HG03432 (cell line): Measurements from ENCODE around the gene OBSCN.

Source experiments
- ATAC-seq: cut with Tn5 transposase; IDR thresholded peaks from one replicate; pipeline ENCODE4 v1.9.1; 2021; ENCODE audit warnings: mild to moderate bottlenecking, moderate library complexity; ENCODE audit not compliant: unreplicated experiment

Gene OBSCN

DNA sequence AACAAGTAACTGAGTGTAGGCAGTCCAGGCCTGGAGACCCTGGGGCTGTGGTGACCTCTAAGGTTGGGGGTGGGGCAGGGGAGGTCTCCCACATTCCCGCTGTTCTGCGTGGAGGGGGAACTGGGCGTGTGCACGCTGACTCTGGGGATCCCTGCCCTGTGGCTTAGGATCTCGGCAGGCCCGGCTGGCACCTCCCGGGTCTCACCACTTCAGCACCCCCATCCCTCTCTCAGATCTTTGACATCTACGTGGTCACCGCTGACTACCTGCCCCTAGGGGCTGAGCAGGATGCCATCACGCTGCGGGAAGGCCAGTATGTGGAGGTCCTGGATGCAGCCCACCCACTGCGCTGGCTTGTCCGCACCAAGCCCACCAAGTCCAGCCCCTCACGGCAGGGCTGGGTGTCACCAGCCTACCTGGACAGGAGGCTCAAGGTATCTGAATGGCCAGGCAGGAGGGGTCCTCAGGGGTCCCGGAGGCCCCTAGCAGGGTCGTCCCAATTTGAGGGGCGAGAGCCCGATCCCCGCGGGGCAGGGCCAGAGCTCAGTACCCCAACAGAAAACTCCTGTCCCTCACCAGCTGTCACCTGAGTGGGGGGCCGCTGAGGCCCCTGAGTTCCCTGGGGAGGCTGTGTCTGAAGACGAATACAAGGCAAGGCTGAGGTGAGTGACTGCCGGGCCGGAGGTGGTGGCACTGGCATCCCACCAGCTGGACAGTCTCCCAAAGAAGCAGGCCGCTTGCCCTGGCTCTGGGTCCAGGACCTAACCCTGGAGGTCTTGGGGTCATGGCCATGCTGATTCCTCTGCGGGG, 130.1 kb downstream of the OBSCN start:
- no peak for ATAC-seq

DNA sequence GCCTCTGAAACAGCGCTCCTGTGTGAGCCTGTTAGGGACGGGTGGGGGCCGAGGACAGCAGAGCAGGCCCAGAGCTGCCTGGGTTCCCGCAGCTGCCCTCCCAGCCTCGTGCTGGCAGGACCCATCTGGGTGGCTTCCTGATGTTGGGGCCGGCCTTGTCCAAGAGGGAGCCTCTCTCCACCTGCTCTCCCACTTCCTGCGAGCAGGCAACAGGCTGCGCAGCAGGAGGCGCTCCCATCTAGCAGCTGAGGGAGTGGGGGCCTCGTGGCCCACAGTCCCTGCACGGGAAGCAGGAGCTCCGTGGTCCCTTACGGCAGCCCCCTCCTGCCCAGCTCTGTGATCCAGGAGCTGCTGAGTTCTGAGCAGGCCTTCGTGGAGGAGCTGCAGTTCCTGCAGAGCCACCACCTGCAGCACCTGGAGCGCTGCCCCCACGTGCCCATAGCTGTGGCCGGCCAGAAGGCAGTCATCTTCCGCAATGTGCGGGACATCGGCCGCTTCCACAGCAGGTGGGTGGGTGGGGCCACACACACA, 130.7 kb downstream of the OBSCN start:
- no peak for ATAC-seq

DNA sequence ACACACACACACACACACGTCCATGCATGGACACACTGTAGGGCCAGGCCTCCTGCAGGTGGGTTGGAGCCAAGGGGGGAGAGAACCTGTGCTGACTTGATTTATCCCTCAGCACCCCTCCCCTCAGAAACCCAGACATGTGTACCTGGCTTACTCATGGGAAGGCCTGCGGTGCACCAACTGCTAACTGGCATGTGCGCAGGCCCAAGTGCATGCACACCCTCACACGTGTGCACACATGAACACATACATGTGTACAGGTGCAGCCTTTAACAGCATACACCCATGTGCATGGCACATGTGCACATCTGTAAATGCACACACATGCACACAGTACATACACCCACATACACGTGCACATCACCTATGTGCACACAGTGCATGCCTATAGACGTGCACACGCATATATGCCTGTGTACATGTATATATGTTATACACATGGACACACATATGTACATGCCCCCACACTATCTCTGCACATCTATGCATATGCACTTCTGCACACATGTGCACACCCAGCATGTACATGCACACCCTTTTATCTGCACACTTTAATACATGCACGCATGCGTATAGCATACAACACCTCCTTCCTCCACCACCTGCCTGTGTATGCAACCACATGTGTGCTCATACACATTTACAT, 131.3 kb downstream of the OBSCN start:
- ATAC-seq = no peak

DNA sequence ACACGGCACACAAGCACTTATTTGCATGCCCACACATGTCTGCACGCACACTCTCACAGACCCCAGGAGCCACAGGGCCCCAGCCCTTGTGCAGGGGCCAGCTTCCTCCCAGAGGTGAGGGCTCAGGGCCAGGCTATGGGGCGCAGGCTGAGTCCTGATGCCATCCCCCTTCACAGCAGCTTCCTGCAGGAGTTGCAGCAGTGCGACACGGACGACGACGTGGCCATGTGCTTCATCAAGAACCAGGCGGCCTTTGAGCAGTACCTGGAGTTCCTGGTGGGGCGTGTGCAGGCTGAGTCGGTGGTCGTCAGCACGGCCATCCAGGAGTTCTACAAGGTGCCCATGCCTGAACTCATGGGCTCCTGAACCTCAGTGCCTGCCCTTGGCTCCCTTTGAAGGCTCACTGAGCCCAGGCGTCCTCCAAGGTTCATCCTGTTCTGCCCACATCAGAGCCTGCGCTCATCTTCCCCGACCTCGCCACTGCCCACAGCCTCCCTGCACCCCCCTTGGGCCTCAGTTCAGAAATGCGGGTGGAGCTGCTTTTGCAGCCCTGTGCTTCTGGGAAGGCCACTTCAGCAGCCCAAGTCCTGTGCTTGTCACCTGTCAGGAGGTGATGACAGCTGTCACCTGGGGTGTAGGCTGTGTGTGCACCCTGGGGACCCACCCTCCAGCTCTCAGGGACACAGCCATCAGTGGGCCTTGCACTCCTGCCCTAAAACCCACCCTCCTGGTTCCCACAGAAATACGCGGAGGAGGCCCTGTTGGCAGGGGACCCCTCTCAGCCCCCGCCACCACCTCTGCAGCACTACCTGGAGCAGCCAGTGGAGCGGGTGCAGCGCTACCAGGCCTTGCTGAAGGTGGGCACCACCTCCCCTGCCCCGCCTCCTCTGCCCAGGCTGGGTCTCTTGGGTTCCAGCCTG, 132.2 kb downstream of the OBSCN start:
- no peak for ATAC-seq

DNA sequence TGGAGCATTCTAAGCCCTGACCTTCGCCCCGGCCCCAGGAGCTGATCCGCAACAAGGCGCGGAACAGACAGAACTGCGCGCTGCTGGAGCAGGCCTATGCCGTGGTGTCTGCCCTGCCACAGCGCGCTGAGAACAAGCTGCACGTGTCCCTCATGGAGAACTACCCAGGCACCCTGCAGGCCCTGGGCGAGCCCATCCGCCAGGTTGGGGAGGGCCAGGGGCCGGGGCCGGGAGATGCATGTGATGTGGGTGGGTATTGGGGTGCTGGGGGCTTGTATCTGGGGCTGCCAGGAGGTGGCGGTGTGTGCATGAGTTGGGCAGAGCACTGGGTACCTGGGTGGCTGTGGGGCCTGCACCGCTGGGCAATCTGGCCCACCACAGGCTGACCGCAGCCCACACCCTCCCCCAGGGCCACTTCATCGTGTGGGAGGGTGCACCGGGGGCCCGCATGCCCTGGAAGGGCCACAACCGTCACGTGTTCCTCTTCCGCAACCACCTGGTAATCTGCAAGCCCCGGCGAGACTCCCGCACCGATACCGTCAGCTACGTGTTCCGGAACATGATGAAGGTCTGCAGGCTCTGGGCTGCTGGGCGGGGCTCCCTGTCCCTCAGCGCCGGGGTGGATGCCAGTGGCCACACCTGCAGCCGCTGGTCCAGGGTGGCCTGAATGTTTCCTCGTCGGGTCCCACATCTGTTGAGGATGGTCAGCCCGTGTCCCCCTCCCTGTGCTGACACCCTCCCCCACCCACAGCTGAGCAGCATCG, 133.0 kb downstream of the OBSCN start:
- no peak for ATAC-seq

DNA sequence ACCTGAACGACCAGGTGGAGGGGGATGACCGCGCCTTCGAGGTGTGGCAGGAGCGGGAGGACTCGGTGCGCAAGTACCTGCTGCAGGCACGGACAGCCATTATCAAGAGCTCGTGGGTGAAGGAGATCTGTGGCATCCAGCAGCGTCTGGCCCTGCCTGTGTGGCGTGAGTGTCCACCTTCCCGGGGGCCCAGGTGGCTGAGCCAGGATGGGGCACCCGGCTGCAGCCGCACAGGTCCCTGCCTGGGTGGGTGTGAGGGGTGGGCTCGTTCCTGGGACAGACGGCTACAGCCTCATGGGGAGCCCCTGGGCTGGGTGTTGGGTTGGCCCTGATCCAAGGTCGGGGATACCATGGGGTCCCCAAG, 133.6 kb downstream of the OBSCN start:
- ATAC-seq = no peak

DNA sequence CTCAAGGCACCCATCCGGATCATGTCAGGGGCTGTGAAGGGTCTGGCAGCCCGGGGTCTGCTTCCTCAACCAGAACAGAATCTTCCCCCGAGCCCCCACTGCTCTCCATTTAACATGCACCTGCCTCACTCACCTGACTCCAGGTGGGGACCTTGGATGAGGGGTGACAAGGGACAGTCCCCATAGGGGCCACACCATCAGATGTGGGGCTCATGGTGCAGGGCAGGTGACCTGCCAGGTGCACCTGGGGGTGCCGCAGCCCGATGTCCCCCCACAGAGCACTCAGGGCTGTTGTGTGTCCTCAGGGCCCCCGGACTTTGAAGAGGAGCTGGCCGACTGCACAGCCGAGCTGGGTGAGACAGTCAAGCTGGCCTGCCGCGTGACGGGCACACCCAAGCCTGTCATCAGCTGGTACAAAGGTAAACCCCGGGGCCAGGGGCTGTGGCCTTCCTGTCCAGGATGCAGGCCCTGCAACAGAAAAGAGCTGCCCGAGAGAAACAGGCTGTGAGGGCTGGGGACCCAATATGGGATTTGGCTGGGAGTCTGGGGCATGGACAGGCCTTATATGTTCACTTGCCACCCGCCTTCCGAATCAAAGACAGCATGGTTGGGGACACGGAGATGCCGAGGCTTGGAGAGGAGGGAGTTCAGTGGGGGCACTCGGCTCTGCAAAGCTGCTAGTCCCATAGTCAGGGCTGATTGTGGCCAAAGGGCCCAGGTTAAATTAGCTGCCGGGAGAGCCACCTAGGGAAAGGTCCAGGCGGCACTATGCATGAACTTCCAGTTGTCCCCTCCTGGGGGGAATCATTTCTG, 134.2 kb downstream of the OBSCN start:
- ATAC-seq = no peak

DNA sequence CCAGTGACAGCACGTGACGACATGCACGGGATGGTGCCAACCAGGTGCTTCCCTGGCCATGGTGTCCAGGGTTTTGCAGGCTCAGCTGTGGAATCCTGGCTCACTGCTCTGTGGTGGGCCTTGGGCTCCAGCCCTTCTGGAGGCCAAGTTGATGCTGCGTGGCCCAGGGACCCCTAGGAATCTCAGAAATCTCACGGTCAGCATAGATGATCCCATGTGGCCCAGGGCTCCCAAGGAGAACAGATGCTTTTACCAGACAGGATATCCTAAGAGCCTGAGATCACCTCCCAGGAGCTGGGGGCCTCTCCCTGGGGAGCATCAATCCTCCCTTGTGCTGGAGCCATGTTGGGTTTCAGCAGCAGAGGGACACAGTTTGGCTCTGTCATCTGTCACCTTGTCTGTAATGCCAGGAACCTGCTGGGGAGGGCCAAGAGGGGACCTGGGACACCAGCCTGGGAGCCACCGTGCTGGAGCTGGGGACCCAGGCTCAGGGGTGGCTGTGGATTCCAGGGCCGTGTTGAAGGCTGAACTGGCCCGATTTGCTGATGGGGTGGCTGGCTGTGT, 134.9 kb downstream of the OBSCN start:
- no peak for ATAC-seq

DNA sequence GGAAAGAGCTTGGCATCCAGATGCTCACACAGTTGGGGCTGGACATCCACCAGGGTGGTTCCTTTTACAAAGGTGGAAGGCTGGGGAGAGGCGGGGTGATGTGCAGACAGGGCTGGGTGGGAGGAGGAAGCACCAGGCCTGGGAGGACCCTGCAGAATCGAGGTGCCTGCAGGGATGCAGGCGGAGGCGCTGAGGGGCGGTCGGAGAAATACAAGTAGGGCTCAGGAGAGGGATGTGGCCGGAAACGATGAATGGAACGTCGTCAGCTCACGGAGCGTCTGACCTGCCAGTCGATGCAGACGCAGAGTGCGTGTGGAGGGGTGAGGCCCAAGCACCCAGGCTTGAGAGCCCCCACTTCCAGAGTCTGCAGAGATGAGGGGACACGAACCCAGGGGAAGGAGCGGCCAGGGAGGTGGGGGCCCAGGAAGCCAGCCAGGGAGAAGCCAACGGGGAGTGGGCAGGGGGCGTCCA, 135.4 kb downstream of the OBSCN start:
- no peak for ATAC-seq

DNA sequence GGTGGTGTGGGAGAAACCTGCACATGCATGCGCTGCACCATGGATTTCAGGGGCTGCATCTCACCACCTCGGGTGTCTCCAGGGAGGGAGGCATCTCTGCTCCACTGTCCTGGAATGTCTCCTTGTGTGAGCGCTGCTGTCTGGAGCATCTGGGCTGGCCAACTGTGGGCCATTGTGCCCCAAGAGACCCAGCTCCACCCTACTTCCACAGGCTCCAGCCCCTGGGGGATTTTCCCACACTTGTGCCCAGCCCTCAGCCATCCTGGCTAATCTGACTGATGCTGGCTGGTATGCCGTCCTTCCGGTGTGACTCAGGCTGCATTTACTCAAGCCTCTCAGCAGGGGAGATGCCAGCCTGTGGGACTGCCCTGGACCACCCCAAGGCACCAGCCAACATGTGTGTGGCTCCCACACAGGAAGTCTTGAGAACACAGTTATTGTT, 136.8 kb downstream of the OBSCN start:
- ATAC-seq = no peak

DNA sequence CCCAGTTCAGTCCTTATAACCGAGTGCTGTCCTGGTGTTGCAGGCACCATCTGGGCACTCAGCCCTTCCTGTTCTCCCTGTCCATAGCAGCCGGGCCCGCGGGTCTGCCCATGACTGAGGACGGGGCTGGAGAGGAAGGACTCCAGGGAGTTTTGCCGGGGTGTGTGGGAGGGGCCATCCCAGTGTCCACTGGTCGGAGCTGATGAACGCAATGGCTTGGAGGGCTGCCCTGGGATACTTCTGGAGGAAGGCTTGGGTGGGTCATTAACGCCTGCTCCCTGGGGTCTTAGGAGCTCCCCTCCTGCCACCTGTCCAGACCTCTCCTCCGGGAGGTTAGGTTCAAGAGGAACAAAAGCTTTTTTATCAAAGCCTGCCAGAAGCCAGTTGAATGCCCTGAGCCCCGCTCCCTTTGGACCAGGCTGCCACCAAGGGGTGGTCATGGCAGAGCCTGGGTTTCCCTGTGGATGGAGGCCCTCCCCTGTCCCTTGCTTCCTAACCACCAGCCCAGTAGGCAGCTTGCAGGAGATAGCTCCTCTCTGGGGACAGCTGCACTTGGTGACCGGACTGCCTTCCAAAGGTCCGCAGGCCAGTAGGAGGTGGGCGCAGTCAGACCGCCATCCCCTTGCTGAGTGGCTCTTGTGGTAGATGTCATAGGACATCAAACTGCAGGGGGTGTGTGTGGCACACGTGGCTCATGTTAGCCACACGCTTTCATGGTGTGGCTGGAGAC, 137.5 kb downstream of the OBSCN start:
- ATAC-seq = no peak

DNA sequence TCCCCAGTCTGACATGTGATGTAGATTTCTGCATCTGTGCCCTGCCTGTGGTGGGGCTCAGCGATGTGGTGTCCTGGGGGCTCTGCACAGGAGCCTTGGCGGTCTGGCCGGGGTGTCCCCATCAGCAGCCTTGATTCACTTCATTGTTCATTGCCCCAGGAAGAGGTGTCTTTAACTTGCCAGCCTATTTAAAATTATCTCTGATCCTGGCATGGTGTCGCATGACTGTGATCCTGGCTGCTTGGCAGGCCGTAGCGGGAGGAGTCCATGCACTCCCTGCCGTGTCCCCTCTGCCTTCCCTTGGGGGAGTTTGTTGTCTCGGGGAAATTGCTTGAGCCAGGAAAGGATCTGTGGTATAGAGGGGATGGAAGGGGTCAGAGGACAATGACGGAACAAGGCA, 138.9 kb downstream of the OBSCN start:
- ATAC-seq = no peak

DNA sequence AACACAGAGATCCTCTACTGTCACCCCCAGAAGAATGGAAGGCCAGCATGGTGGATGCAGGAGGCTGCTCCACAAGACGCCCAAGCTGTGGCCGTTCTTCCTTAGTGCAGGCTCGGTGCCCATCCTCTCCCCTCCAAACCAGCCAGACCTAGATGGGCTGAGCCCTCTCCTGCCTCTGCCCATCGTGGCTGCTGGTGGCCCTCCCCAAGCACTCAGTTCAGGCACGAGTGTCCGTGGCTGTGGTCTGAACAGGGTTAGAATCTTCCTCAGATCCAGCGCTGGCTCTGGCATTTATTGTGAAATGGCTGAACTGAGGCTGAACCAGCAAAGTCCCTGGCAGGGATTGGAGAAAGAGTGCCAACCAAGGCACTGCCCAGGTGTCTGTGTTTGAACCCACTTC, 139.3 kb downstream of the OBSCN start:
- no peak for ATAC-seq

DNA sequence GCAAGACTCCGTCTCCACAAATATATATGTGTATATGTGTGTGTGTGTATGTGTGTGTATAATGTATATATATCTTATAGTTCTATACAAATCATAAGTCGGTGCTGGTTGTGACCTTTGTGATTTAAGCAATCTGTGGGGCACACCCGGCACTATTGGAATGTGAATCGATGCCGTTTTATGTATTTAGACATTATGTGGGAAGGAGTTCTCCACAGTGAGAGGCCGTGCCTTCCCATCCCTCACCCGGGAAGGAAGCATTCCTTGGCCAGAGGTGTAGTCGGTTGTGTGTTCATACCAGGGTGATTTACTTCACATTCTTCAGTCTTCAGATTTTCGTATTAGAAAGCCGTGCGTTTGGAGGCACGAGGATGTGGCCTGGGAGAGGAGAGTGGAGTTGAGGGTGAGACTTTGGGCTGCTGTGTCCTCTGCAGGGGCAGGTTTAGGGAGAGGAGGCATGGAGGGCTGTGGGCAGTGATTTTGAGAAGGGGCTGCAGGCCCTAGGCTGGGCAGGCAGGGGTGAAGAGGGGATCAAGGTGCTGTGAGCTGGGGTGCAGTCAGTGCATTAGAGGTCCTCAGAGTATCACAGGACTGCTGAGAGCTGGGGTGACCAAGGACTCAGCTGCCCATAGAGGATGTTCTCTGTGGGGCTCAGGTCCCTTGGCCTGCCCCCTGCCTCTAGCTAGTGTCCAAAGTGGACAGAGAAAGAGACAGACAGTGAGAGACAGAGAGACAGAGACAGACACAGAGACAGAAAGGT, 141.0 kb downstream of the OBSCN start:
- ATAC-seq = no peak

DNA sequence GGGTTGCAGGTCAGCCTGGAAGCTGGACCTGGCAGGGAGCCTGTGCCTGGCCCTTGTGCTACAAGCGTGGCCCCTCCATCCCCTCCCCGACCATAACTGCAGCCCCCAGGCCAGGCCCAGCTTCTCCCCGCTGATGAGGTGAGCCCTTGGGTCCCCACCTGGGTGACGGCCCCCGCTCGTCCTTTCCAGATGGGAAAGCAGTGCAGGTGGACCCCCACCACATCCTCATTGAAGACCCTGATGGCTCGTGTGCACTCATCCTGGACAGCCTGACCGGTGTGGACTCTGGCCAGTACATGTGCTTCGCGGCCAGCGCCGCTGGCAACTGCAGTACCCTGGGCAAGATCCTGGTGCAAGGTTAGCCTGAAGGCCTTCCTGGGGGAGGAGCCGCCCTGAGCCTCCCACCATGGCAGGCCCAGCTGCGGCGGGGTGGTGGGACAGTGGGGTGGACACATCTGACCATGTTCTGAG, 141.9 kb downstream of the OBSCN start:
- ATAC-seq = no peak

DNA sequence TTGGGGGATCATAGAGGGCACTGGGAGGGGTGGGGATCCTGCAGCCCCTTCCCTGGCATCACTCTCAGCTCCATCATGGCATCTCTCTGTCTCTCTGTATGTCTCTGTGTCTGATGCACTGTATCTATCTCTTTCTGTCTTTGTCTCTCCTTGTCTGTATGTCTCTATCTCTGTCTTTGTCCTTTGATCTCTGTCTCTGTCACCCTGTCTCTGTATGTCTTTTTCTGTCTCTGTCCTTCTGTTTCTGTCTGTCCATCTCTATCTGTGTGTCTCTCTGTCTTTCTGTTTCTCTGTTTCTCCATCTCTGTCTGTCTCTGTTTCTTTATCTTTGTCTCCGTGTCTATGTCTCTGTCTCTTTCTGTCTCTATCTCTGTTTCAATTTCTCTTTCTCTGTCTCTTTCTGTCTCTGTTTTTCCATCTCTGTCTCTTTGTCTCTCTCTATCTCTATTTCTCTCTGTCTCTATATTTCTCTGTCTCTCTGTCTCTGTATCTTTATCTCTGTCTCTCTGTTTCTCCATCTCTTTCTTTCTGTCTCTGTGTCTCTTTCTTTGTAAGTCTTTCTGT, 142.4 kb downstream of the OBSCN start:
- no peak for ATAC-seq
